Mucosa of rectum (tissue), 2 donors: ENCODE results near the gene SERPINE2.

Source experiments
- H3K27ac ChIP-seq, 2 donors: one replicate each; pipeline ENCODE4 v1.7.0; 2013; ENCODE audit warnings: inconsistent platforms in 2 of 2, low read depth in 2 of 2, low read length in 2 of 2
- H3K27me3 ChIP-seq, 2 donors: one replicate each; pipeline ENCODE4 v1.7.0; 2013; ENCODE audit warnings: low read length in 2 of 2; ENCODE audit not compliant: control insufficient read depth in 2 of 2, insufficient read depth in 2 of 2
- H3K36me3 ChIP-seq, 2 donors: one replicate each; pipeline ENCODE4 v1.7.0; 2013; ENCODE audit warnings: low read length in 2 of 2; ENCODE audit not compliant: control insufficient read depth in 2 of 2, insufficient read depth in 2 of 2
- H3K4me1 ChIP-seq, 2 donors: one replicate each; pipeline ENCODE4 v1.7.0; 2013; ENCODE audit warnings: low read length in 2 of 2, mild to moderate bottlenecking in 1 of 2; ENCODE audit not compliant: control insufficient read depth in 2 of 2, insufficient read depth in 2 of 2
- H3K4me3 ChIP-seq, 2 donors: one replicate each; pipeline ENCODE4 v1.7.0; 2013; ENCODE audit warnings: low read length in 2 of 2
- H3K9ac ChIP-seq, 2 donors: one replicate each; pipeline ENCODE4 v1.7.0; 2013; ENCODE audit warnings: low read length in 2 of 2, low read depth in 1 of 2, mild to moderate bottlenecking in 1 of 2
- H3K9me3 ChIP-seq, 2 donors: one replicate each; pipeline ENCODE4 v1.7.0; 2013; ENCODE audit warnings: low read length in 2 of 2; ENCODE audit not compliant: control insufficient read depth in 2 of 2
- donor health status: healthy.
- donor health status: Normal muscosa, but diverticular disease.

SERPINE2 gene

GRCh38 chr2:224046752-224047151, 7.7 kb upstream of the SERPINE2 start:
- H3K4me3 ChIP-seq: no peak overlapping the region
- no peaks in the 10 kb centered on the region for H3K4me1 ChIP-seq
- no peak overlapping the region for H3K27ac ChIP-seq
- no peaks in the 10 kb centered on the region for H3K36me3 ChIP-seq
- H3K27me3 ChIP-seq: peaks cover 0 to 4% of the 10 kb centered on the region in 2 donors
- H3K9me3 ChIP-seq: no peaks in the 10 kb centered on the region
- H3K9ac ChIP-seq: no peak overlapping the region

- no peak overlapping the region for H3K4me3 ChIP-seq
- H3K27ac ChIP-seq: no peak overlapping the region
- H3K36me3 ChIP-seq: no peaks in the 10 kb centered on the region
- H3K9me3 ChIP-seq: no peaks in the 10 kb centered on the region
- peaks cover 4 to 5% of the 10 kb centered on the region in 2 donors for H3K4me1 ChIP-seq
- peaks cover 8 to 17% of the 10 kb centered on the region in 2 donors for H3K27me3 ChIP-seq
- no peak overlapping the region for H3K9ac ChIP-seq
Observed at GRCh38 chr2:224042191-224042696, 3.2 kb upstream of the SERPINE2 start.

- no peak overlapping the region for H3K4me3 ChIP-seq
- peaks cover 8 to 23% of the 10 kb centered on the region in 2 donors for H3K27me3 ChIP-seq
- H3K4me1 ChIP-seq: peaks cover 4 to 5% of the 10 kb centered on the region in 2 donors
- no peaks in the 10 kb centered on the region for H3K36me3 ChIP-seq
- no peak overlapping the region for H3K9ac ChIP-seq
- H3K27ac ChIP-seq: no peak overlapping the region
- no peaks in the 10 kb centered on the region for H3K9me3 ChIP-seq
Observed at GRCh38 chr2:224041554-224041953, 2.5 kb upstream of the SERPINE2 start.

- no peak overlapping the region for H3K27ac ChIP-seq
- no peaks in the 10 kb centered on the region for H3K9me3 ChIP-seq
- H3K4me3 ChIP-seq: no peak overlapping the region
- H3K4me1 ChIP-seq: peaks cover 4 to 5% of the 10 kb centered on the region in 2 donors
- no peak overlapping the region for H3K9ac ChIP-seq
- no peaks in the 10 kb centered on the region for H3K36me3 ChIP-seq
- H3K27me3 ChIP-seq: peaks cover 8 to 23% of the 10 kb centered on the region in 2 donors
Observed at GRCh38 chr2:224040753-224041152, 1.7 kb upstream of the SERPINE2 start.

- peak overlapping the region in 1 of 2 donors; percentile 3 for H3K9ac ChIP-seq
- H3K27ac ChIP-seq: no peak overlapping the region
- peaks cover 4 to 5% of the 10 kb centered on the region in 2 donors for H3K4me1 ChIP-seq
- no peaks in the 10 kb centered on the region for H3K9me3 ChIP-seq
- H3K4me3 ChIP-seq: peak overlapping the region in 1 of 2 donors; percentile 60
- H3K36me3 ChIP-seq: no peaks in the 10 kb centered on the region
- peaks cover 8 to 23% of the 10 kb centered on the region in 2 donors for H3K27me3 ChIP-seq
Observed at GRCh38 chr2:224039770-224040440, 819 bp upstream of the SERPINE2 start.

- Histone ChIP-seq H3K4me1 (peaks cover 4 to 5% of the 10 kb centered on the region in 2 donors), H3K27ac (no peak overlapping the region), H3K9me3 (no peaks in the 10 kb centered on the region), H3K27me3 (peaks cover 8 to 30% of the 10 kb centered on the region in 2 donors), H3K36me3 (no peaks in the 10 kb centered on the region), H3K9ac (peak overlapping the region in 1 of 2 donors; percentile 54), H3K4me3 (peak overlapping the region; percentile 58 to 80)
Observed at GRCh38 chr2:224038830-224039079, 331 bp downstream of the SERPINE2 start.

GRCh38 chr2:224038049-224038829, 847 bp downstream of the SERPINE2 start:
- peak overlapping the region in 1 of 2 donors; percentile 54 for H3K9ac ChIP-seq
- H3K27ac ChIP-seq: no peak overlapping the region

GRCh38 chr2:224036731-224037361, 2.2 kb downstream of the SERPINE2 start:
- H3K27ac ChIP-seq: no peak overlapping the region
- peaks cover 8 to 27% of the 10 kb centered on the region in 2 donors for H3K27me3 ChIP-seq
- H3K4me3 ChIP-seq: no peak overlapping the region
- H3K4me1 ChIP-seq: peaks cover 4 to 5% of the 10 kb centered on the region in 2 donors
- H3K36me3 ChIP-seq: no peaks in the 10 kb centered on the region
- no peak overlapping the region for H3K9ac ChIP-seq
- no peaks in the 10 kb centered on the region for H3K9me3 ChIP-seq

More at GRCh38 chr2:224038049-224038829, 847 bp downstream of the SERPINE2 start:
- peak overlapping the region; percentile 58 to 80 for H3K4me3 ChIP-seq
- peaks cover 4 to 5% of the 10 kb centered on the region in 2 donors for H3K4me1 ChIP-seq
- peaks cover 8 to 30% of the 10 kb centered on the region in 2 donors for H3K27me3 ChIP-seq
- H3K36me3 ChIP-seq: no peaks in the 10 kb centered on the region
- H3K9me3 ChIP-seq: no peaks in the 10 kb centered on the region

GRCh38 chr2:224034017-224034416, 5.1 kb downstream of the SERPINE2 start:
- Histone ChIP-seq H3K4me1 (no peaks in the 10 kb centered on the region), H3K9me3 (no peaks in the 10 kb centered on the region), H3K27ac (no peak overlapping the region), H3K9ac (no peak overlapping the region), H3K36me3 (no peaks in the 10 kb centered on the region), H3K4me3 (no peak overlapping the region), H3K27me3 (peaks cover 3 to 17% of the 10 kb centered on the region in 2 donors)

- Histone ChIP-seq H3K9me3 (no peaks in the 10 kb centered on the region), H3K27ac (no peak overlapping the region), H3K9ac (no peak overlapping the region), H3K4me1 (no peaks in the 10 kb centered on the region), H3K27me3 (peaks cover 3 to 17% of the 10 kb centered on the region in 2 donors), H3K4me3 (no peak overlapping the region), H3K36me3 (no peaks in the 10 kb centered on the region)
Observed at GRCh38 chr2:224033601-224034000, 5.5 kb downstream of the SERPINE2 start.
